BE2C (cell line): ENCODE results near the gene SLC4A5.
A peak's percentile ranks its signal among the peaks of the same experiment; 100 is the strongest.

Experiments used
- DNase-seq: peaks from one replicate; pipeline ENCODE4 v3.0.0-alpha.2; 2020
- H3K27me3 ChIP-seq: fragments of 250-450 bp; sonication (Bioruptor Pico); 2 replicates; pipeline ENCODE4 v1.5.1; 2020; ENCODE audit warnings: mild to moderate bottlenecking
- H3K36me3 ChIP-seq: fragments of 250-450 bp; sonication (Bioruptor Pico); 2 replicates; pipeline ENCODE4 v1.5.1; 2020; ENCODE audit warnings: mild to moderate bottlenecking
- H3K4me1 ChIP-seq: fragments of 250-450 bp; sonication (Bioruptor Pico); 2 replicates; pipeline ENCODE4 v1.5.1; 2020
- H3K4me3 ChIP-seq: 2 replicates; pipeline ENCODE4 v1.5.1; 2011; ENCODE audit warnings: low read depth, low read length
- H3K9me3 ChIP-seq: fragments of 250-450 bp; sonication (Bioruptor Pico); 2 replicates; pipeline ENCODE4 v1.5.1; 2020
- CTCF ChIP-seq: IDR thresholded peaks from 2 replicates; pipeline ENCODE4 v1.5.1; 2012; ENCODE audit warnings: mild to moderate bottlenecking, low read depth, low read length

The SLC4A5 gene

GRCh38 chr2:74278694-74279093 is 64.5 kb downstream of the SLC4A5 start:
- Histone ChIP-seq H3K27me3 (no peaks in the 10 kb centered on the region), H3K4me3 (no peak overlapping the region), H3K4me1 (peaks cover 3% of the 10 kb centered on the region; the same call in 1 of the 2 replicates), H3K9me3 (no peaks in the 10 kb centered on the region), H3K36me3 (no peaks in the 10 kb centered on the region)
- no peak for TF ChIP-seq CTCF
- no peak for DNase-seq

GRCh38 chr2:74278176-74278575 is 65.0 kb downstream of the SLC4A5 start:
- Histone ChIP-seq H3K4me1 (peaks cover 3% of the 10 kb centered on the region; the same call in 1 of the 2 replicates), H3K9me3 (no peaks in the 10 kb centered on the region), H3K36me3 (no peaks in the 10 kb centered on the region), H3K4me3 (no peak overlapping the region), H3K27me3 (no peaks in the 10 kb centered on the region)
- no peak for TF ChIP-seq CTCF
- peak; percentile 25 for DNase-seq

GRCh38 chr2:74275228-74275627 is 68.0 kb downstream of the SLC4A5 start:
- Histone ChIP-seq H3K9me3 (no peaks in the 10 kb centered on the region), H3K4me3 (no peak overlapping the region), H3K36me3 (no peaks in the 10 kb centered on the region), H3K27me3 (no peaks in the 10 kb centered on the region), H3K4me1 (peaks cover 3% of the 10 kb centered on the region; the same call in 1 of the 2 replicates)
- TF ChIP-seq CTCF, result no peak
- no peak for DNase-seq

GRCh38 chr2:74269667-74270066 is 73.5 kb downstream of the SLC4A5 start:
- TF ChIP-seq CTCF, result no peak
- no peak overlapping the region for H3K4me3 ChIP-seq
- H3K9me3 ChIP-seq, result no peaks in the 10 kb centered on the region
- no peaks in the 10 kb centered on the region for H3K36me3 ChIP-seq
- no peak for DNase-seq
- no peaks in the 10 kb centered on the region for H3K27me3 ChIP-seq
- H3K4me1 ChIP-seq, result no peaks in the 10 kb centered on the region

GRCh38 chr2:74267068-74267467 is 76.1 kb downstream of the SLC4A5 start:
- H3K4me3 ChIP-seq, result no peak overlapping the region
- H3K9me3 ChIP-seq, result no peaks in the 10 kb centered on the region
- peak; percentile 43 for TF ChIP-seq CTCF
- H3K36me3 ChIP-seq, result no peaks in the 10 kb centered on the region
- H3K4me1 ChIP-seq, result no peaks in the 10 kb centered on the region
- DNase-seq, result peak; percentile 14
- H3K27me3 ChIP-seq, result no peaks in the 10 kb centered on the region

- H3K4me3 ChIP-seq, result no peak overlapping the region
Observed at GRCh38 chr2:74264281-74264680, 78.9 kb downstream of the SLC4A5 start.

More at GRCh38 chr2:74264281-74264680, 78.9 kb downstream of the SLC4A5 start:
- Histone ChIP-seq H3K27me3 (no peaks in the 10 kb centered on the region), H3K9me3 (no peaks in the 10 kb centered on the region), H3K4me1 (no peaks in the 10 kb centered on the region), H3K36me3 (no peaks in the 10 kb centered on the region)
- TF ChIP-seq CTCF, result no peak
- DNase-seq, result no peak
